Large intestine (tissue), 3 donors: ENCODE results near the gene ASXL1. TPM values are rescaled to one million over a fixed set of nuclear protein-coding genes. Genes with fewer than 3 reads are reported as not detected.
"Not testable (repeated sequence)": the region's sequence is repeated elsewhere in the genome, so short reads cannot be mapped to it uniquely, and the experiment has no call there.

ENCODE experiments used
- DNase-seq, 2 donors: peaks; one replicate each; pipeline versions ENCODE4 v3.0.0 to v3.0.0-alpha.2; 2013
- H3K27ac ChIP-seq: one replicate; pipeline ENCODE4 v1.5.1; 2013; ENCODE audit warnings: low read length
- H3K27me3 ChIP-seq: 2 replicates; pipeline ENCODE4 v1.6.1; 2013; ENCODE audit warnings: low read length; ENCODE audit not compliant: control insufficient read depth, insufficient read depth
- H3K36me3 ChIP-seq: 2 replicates; pipeline ENCODE4 v1.6.1; 2013; ENCODE audit warnings: low read length; ENCODE audit not compliant: control insufficient read depth, insufficient read depth
- H3K4me1 ChIP-seq: one replicate; pipeline ENCODE4 v1.6.1; 2013; ENCODE audit warnings: low read length; ENCODE audit not compliant: control insufficient read depth, insufficient read depth
- H3K4me3 ChIP-seq: one replicate; pipeline ENCODE4 v1.5.1; 2013; ENCODE audit warnings: low read length
- H3K9me3 ChIP-seq: one replicate; pipeline ENCODE4 v1.6.1; 2013; ENCODE audit warnings: mild to moderate bottlenecking, low read depth, low read length, moderate library complexity; ENCODE audit not compliant: control insufficient read depth
- WGBS: methylation state at CpG from one replicate; pipeline ENCODE4 v1.1.5; 2013; ENCODE audit warnings: low lambda C conversion rate; ENCODE audit not compliant: insufficient coverage; 5-methylcytosine and 5-hydroxymethylcytosine counted together
- polyA plus RNA-seq: library from polyadenylated mRNA; unstranded; fragments of 120-200 nt; gene quantifications from one replicate; pipeline ENCODE4 v1.2.1, GENCODE V29; 2013

Gene ASXL1
- polyA plus RNA-seq, 1 donor: 69.3 TPM

DNA sequence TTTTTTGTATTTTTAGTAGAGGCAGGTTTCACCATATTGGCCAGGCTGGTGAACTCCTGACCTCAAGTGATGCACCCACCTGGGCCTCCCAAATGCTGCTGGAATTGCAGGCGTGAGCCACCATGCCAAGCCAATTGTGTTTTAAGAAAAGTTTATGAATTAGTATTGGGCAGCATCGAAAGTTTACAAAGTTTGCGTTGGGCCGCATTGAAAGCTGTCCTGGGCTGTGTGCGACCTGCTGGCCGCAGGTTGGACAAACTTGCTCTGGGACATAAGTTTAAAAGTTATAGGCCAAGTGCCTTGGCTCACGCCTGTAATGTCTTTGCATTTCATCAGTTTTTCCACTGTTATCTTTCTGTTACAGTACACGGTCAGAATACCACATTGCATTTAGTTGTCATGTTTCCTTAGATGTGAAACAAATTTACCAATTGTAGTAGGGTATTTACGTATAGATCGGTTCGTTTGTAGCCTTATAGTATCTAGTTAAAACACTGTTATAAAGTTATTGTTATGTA lies 39.5 kb downstream of the ASXL1 start:
- no peaks in the 10 kb centered on the region for H3K4me1 ChIP-seq
- H3K27ac ChIP-seq: no peak overlapping the region
- no peak overlapping the region for H3K4me3 ChIP-seq
- no peak for DNase-seq
- no peaks in the 10 kb centered on the region for H3K9me3 ChIP-seq
- WGBS: 100% methylated on average over 4 of the region's 11 CpGs
- peaks cover 16% of the 10 kb centered on the region for H3K36me3 ChIP-seq
- no peaks in the 10 kb centered on the region for H3K27me3 ChIP-seq

DNA sequence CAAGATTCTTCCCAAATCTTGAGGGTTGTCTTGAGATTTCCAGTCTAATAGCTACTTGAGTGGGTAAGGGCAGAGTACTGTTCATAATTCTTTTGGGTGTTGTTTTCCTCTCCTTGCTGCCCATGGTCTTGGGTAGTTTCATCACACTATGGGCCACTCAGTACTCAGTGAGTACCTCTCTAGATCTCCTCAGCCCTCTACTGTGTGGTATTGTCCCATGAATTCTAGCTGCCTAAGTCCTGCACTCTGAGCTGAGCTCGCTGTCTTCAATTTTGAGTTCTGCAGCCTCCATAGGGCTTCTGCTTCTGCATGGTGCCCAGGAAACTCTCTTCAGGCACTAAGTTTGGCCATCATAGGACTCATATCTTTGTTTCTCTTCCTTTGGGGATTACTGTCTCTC lies 42.3 kb downstream of the ASXL1 start:
- WGBS: no CpG with 5 or more reads among the region's 1 CpG
- no peak overlapping the region for H3K27ac ChIP-seq
- DNase-seq: no peak

DNA sequence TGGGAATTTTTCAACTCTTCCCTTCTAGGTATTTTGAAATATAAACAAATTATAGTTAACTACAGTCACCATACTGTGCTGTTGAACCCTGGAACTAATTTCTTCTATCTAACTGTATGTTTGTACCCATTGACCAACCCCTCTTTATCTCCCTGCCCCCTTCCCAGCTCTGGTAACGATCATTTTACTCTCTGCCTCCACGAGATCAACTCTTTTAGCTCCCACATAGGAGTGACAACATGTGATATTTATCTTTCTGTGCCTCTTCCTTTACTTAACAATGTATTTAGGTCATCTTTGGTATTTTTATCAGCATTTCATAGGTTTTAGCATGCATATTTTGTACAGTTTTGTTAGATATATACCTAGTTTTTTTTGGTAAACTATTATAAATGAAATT lies 45.9 kb downstream of the ASXL1 start:
- no peak overlapping the region for H3K27ac ChIP-seq
- peaks cover 17% of the 10 kb centered on the region for H3K36me3 ChIP-seq
- H3K9me3 ChIP-seq: no peaks in the 10 kb centered on the region
- H3K4me3 ChIP-seq: no peak overlapping the region
- WGBS: 52% methylated on average over 2 of the region's 2 CpGs
- H3K4me1 ChIP-seq: no peaks in the 10 kb centered on the region
- DNase-seq: no peak
- H3K27me3 ChIP-seq: no peaks in the 10 kb centered on the region

More for the DNA sequence above, 42.3 kb downstream of the ASXL1 start:
- Histone ChIP-seq H3K36me3 (peaks cover 8% of the 10 kb centered on the region), H3K9me3 (no peaks in the 10 kb centered on the region), H3K4me1 (no peaks in the 10 kb centered on the region), H3K27me3 (no peaks in the 10 kb centered on the region), H3K4me3 (no peak overlapping the region)

DNA sequence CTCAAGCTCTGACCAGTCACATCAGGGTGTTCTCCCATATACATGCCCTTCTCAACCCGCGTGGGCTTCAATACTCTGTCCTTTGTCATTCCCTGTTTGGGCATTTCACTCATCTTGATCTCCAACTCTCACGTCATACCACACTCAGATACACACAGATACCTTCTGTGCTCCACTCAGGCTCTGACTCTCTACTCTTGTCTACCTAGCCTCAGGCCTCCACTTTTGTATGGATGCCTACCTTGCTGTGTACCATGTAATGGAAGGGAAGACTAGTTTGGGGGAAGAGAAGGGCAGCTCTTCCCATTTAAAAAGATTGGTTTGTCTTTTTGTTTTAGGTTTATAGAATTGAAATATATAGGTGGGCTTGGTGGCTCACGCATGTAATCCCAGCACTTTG lies 48.6 kb downstream of the ASXL1 start:
- no peaks in the 10 kb centered on the region for H3K9me3 ChIP-seq
- no peaks in the 10 kb centered on the region for H3K27me3 ChIP-seq
- no CpG with 5 or more reads among the region's 4 CpGs for WGBS
- no peak for DNase-seq
- no peak overlapping the region for H3K4me3 ChIP-seq
- H3K4me1 ChIP-seq: no peaks in the 10 kb centered on the region
- H3K27ac ChIP-seq: no peak overlapping the region
- peaks cover 20% of the 10 kb centered on the region for H3K36me3 ChIP-seq

DNA sequence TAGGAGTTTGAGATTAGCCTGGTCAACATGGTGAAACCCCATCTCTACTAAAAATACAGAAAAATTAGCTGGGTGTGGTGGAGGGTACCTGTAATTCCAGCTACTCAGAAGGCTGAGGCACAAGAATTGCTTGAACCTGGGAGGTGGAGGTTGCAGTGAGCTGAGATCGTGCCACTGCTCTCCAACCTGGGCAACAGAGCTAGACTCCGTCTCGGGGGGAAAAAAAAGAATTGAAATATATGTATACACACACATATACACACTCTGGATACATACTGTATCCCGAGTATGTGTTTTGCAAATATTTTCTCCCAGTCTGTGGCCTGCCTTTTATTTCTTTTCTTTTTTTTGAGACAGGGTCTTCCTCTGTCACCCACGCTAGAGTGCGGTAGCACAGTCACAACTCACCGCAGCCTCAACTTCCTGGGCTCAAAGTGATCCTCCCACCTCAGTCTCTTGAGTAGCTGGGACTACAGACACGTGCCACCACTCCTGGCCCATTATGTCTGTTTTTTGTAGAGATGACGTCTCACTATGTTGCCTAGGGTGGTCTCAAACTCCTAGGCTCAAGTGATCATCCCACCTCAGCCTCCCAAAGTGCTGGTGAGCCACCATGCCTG lies 49.1 kb downstream of the ASXL1 start:
- DNase-seq, H3K4me3 ChIP-seq, H3K4me1 ChIP-seq, H3K27me3 ChIP-seq, H3K9me3 ChIP-seq, H3K27ac ChIP-seq: not testable (repeated sequence)
- peaks cover 18% of the 10 kb centered on the region for H3K36me3 ChIP-seq
- WGBS: 100% methylated on average over 2 of the region's 9 CpGs

DNA sequence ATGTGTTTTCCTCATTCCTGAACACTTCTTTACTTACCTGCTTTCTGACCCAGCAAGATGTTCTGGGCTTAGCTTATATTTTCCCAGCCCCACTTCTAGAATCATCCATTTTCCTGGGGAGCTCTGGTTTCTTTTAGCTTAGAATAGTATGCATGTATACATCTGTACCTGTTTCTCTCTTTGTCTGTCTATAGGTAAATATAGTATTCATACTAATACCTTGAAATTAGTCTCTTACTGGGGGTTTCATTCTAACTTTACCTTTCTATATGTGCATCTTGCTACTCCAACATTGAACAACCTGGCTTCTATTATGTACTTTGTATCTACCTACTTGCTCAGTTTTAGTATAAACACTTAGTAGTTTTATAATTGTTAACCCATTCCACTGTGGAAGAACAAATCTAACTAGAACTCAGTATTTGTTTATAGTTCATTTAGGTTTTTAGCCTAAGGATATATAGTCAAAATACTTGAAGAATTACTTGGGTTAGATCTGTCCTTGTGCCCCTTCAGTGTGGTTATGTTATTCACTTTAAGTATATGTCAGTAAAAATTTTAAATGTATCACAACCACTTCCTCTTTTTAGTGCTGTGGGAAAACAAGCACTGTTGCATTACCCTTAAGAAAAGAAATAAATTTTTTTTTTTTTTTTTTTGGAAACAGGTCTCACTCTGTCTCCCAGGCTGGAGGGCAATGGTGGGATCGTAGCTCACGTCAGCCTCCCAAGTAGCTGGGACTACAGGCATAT lies 54.0 kb downstream of the ASXL1 start:
- no peak for DNase-seq
- H3K27me3 ChIP-seq: no peaks in the 10 kb centered on the region
- H3K9me3 ChIP-seq: no peaks in the 10 kb centered on the region
- H3K4me1 ChIP-seq: no peaks in the 10 kb centered on the region
- no CpG with 5 or more reads among the region's 2 CpGs for WGBS
- H3K4me3 ChIP-seq: no peak overlapping the region
- H3K36me3 ChIP-seq: peaks cover 18% of the 10 kb centered on the region
- no peak overlapping the region for H3K27ac ChIP-seq

DNA sequence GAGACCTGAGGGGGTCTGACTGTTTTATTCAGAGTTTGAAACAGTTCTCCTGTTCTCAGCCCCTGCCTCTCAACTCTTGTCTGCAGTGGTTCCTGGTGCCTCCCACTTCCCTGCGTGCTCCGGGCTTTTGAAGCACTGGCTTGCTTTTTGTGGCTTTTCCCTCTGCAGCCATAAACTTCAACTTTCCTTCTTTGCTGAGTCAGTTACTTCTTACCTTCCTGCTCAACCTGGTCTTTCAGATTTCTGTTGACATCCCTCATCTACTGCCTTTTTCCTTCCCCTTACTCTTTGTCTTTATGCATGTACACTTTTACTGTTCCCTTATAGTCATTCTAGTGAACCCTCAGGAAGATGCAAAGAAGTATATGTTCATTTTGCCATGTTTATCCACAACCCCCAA lies 57.4 kb downstream of the ASXL1 start:
- H3K4me1 ChIP-seq: no peaks in the 10 kb centered on the region
- no peak for DNase-seq
- peaks cover 7% of the 10 kb centered on the region for H3K36me3 ChIP-seq
- 73% methylated on average over 2 of the region's 2 CpGs for WGBS
- H3K27ac ChIP-seq: no peak overlapping the region
- H3K9me3 ChIP-seq: no peaks in the 10 kb centered on the region
- no peaks in the 10 kb centered on the region for H3K27me3 ChIP-seq
- H3K4me3 ChIP-seq: no peak overlapping the region

DNA sequence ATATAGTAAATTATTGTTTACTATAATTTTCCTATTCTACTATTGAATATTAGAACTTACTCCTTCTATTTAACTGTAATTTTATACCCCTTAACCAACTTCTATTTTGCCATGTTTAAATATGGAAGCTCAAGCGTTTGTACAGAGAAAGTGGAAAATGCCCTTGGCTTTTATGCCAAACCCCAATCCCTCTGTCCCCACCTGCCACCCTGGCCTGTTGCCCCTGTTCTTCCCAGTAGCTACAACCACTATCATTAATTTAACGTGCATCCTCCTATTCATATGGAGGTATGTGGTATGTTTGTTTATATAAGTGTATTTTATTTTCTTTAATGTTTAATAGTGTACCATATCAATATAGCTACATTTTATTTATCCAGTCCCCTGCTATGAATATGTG lies 58.1 kb downstream of the ASXL1 start:
- H3K4me3 ChIP-seq: no peak overlapping the region
- H3K27me3 ChIP-seq: no peaks in the 10 kb centered on the region
- no peaks in the 10 kb centered on the region for H3K9me3 ChIP-seq
- peaks cover 7% of the 10 kb centered on the region for H3K36me3 ChIP-seq
- H3K4me1 ChIP-seq: no peaks in the 10 kb centered on the region
- H3K27ac ChIP-seq: no peak overlapping the region
- WGBS: no CpG with 5 or more reads among the region's 2 CpGs
- DNase-seq: no peak

DNA sequence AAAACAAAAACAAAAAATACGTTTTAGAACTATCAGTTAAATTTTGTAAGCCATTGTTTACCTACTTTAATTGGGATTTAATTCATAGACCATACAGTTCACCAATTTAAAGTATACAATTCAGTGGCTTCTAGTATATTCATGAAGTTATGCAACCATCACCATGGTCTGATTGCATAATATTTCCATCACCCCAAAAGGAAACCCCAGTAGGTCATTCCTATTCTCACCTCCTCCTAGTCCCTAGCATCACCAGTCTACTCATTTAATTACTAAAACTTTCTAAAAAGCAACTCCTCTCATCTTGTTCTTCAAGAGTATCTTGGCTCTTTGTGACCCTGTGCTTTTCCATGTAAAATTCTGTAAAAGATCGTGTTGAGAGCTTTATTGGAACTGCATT lies 60.2 kb downstream of the ASXL1 start:
- no peaks in the 10 kb centered on the region for H3K9me3 ChIP-seq
- no peaks in the 10 kb centered on the region for H3K4me1 ChIP-seq
- no peaks in the 10 kb centered on the region for H3K27me3 ChIP-seq
- no peak overlapping the region for H3K4me3 ChIP-seq
- H3K36me3 ChIP-seq: peaks cover 4% of the 10 kb centered on the region
- no peak overlapping the region for H3K27ac ChIP-seq
- no peak for DNase-seq
- WGBS: 100% methylated on average over 1 of the region's 2 CpGs

DNA sequence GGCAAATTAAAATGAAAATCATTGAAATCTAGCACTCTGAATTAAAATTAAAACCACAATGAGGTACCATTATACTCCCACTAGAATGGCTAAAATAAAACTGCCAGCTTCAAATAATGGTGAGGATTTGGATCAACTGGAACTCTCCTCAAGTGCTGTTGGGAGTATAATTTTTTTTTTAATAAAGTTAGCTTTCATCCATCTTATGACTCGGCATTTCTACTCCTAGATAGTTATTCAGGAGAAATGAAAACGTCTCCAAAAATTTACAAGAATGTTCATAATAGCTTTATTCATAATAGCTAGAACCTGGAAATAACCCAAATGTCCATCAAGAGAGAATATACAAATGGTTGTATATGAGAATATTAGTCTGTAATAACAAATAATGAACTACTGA lies 63.2 kb downstream of the ASXL1 start:
- 80% methylated on average over 1 of the region's 2 CpGs for WGBS

More for the DNA sequence above, 63.2 kb downstream of the ASXL1 start:
- H3K36me3 ChIP-seq: peaks cover 4% of the 10 kb centered on the region
- DNase-seq: no peak
- H3K27ac ChIP-seq: no peak overlapping the region
- no peaks in the 10 kb centered on the region for H3K4me1 ChIP-seq
- H3K27me3 ChIP-seq: no peaks in the 10 kb centered on the region
- no peaks in the 10 kb centered on the region for H3K9me3 ChIP-seq
- H3K4me3 ChIP-seq: no peak overlapping the region
